Activated CD4-positive, alpha-beta T cell treated with anti-CD3 and anti-CD28 coated beads for 24 hours (primary cell): ENCODE measurements around the gene DPYD.

Experiments
- DNase-seq, 2 donors: peaks; one replicate each; pipeline ENCODE4 v3.0.0-alpha.2; 2020; ENCODE audit warnings: low read depth in 2 of 2

DPYD gene

GRCh38 chr1:97143236-97143882, 777.5 kb downstream of the DPYD start:
- DNase-seq, result no peak

GRCh38 chr1:97140611-97141010, 780.2 kb downstream of the DPYD start:
- DNase-seq, result no peak

- DNase-seq, result no peak
Measured at GRCh38 chr1:97139512-97139911, 781.3 kb downstream of the DPYD start.

- no peak for DNase-seq
Measured at GRCh38 chr1:97138515-97139032, 782.3 kb downstream of the DPYD start.

- DNase-seq, result peak in 1 of 2 donors; percentile 1
Measured at GRCh38 chr1:97137862-97138514, 782.8 kb downstream of the DPYD start.

GRCh38 chr1:97136996-97137395, 783.8 kb downstream of the DPYD start:
- DNase-seq, result no peak

- DNase-seq, result no peak
Measured at GRCh38 chr1:97135972-97136371, 784.9 kb downstream of the DPYD start.

- DNase-seq, result no peak
Measured at GRCh38 chr1:97128426-97128825, 792.4 kb downstream of the DPYD start.

- no peak for DNase-seq
Measured at GRCh38 chr1:97123717-97124431, 797.0 kb downstream of the DPYD start.

- DNase-seq, result no peak
Measured at GRCh38 chr1:97120806-97121205, 800.0 kb downstream of the DPYD start.

- no peak for DNase-seq
Measured at GRCh38 chr1:97119260-97120158, 801.3 kb downstream of the DPYD start.

GRCh38 chr1:97114842-97115241, 806.0 kb downstream of the DPYD start:
- DNase-seq, result no peak

- DNase-seq, result no peak
Measured at GRCh38 chr1:97112442-97112841, 808.4 kb downstream of the DPYD start.

- no peak for DNase-seq
Measured at GRCh38 chr1:97108179-97108578, 812.7 kb downstream of the DPYD start.

GRCh38 chr1:97105531-97105930, 815.3 kb downstream of the DPYD start:
- DNase-seq, result no peak

GRCh38 chr1:97101509-97101908, 819.3 kb downstream of the DPYD start:
- DNase-seq, result no peak

- DNase-seq, result no peak
Measured at GRCh38 chr1:97097404-97097925, 823.4 kb downstream of the DPYD start.

GRCh38 chr1:97095764-97096163, 825.1 kb downstream of the DPYD start:
- DNase-seq, result no peak

- DNase-seq, result no peak
Measured at GRCh38 chr1:97094247-97094972, 826.4 kb downstream of the DPYD start.

- DNase-seq, result no peak
Measured at GRCh38 chr1:97093741-97094140, 827.1 kb downstream of the DPYD start.

GRCh38 chr1:97092824-97093223, 828.0 kb downstream of the DPYD start:
- no peak for DNase-seq
